ENCODE measurements around the gene GCSAML.

DNA sequence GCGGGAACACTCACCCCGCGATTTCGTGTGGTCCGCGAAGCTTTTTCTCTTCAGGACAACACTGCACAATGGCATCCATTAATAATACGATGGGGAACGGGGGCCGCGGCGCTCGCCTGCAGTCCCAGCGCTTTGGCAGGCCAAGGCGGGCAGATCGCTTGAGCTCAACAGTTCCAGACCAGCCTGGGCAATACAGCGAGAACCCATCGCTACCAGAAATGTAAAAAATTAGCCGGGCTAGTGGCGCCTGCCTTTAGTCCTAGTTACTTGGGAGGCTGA lies 30.4 kb upstream of the GCSAML start:
- TF ChIP-seq ARNT (IDR thresholded peaks at IDR 0.05), result no peak
- TF ChIP-seq HDGF (IDR thresholded peaks at IDR 0.05; ENCODE audit: borderline replicate concordance), result no peak
- TF ChIP-seq FOXK2 (IDR thresholded peaks at IDR 0.05), result no peak
- TF ChIP-seq SP1 (IDR thresholded peaks at IDR 0.05), result no peak
- TF ChIP-seq BHLHE40 (IDR thresholded peaks at IDR 0.05; ENCODE audit: borderline replicate concordance), result no peak
- TF ChIP-seq, protein P1, sequence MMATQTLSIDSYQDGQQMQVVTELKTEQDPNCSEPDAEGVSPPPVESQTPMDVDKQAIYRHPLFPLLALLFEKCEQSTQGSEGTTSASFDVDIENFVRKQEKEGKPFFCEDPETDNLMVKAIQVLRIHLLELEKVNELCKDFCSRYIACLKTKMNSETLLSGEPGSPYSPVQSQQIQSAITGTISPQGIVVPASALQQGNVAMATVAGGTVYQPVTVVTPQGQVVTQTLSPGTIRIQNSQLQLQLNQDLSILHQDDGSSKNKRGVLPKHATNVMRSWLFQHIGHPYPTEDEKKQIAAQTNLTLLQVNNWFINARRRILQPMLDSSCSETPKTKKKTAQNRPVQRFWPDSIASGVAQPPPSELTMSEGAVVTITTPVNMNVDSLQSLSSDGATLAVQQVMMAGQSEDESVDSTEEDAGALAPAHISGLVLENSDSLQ (IDR thresholded peaks at IDR 0.05), result no peak
- no peak for TF ChIP-seq ELF4 (IDR thresholded peaks at IDR 0.05)

All from HEK293T (cell line).